Measurements from ENCODE around the gene ENG.
A peak's percentile ranks its signal among the peaks of the same experiment; 100 is the strongest.

Gene ENG

GRCh38 chr9:127809002-127809539 is 45.4 kb downstream of the ENG start:
- H3K4me3 ChIP-seq (ENCODE audit: low read depth, low read length) = no peak overlapping the region
- no peak for TF ChIP-seq CTCF (IDR thresholded peaks at IDR 0.05; ENCODE audit: low read depth, low read length)

- H3K4me3 ChIP-seq (ENCODE audit: low read depth, low read length) = no peak overlapping the region
- no peak for TF ChIP-seq CTCF (IDR thresholded peaks at IDR 0.05; ENCODE audit: low read depth, low read length)
Measured at GRCh38 chr9:127808347-127809001, 46.0 kb downstream of the ENG start.

GRCh38 chr9:127806871-127807270 is 47.6 kb downstream of the ENG start:
- TF ChIP-seq CTCF (IDR thresholded peaks at IDR 0.05; ENCODE audit: low read depth, low read length) = no peak
- no peak overlapping the region for H3K4me3 ChIP-seq (ENCODE audit: low read depth, low read length)

- H3K4me3 ChIP-seq (ENCODE audit: low read depth, low read length) = no peak overlapping the region
- TF ChIP-seq CTCF (IDR thresholded peaks at IDR 0.05; ENCODE audit: low read depth, low read length) = peak; percentile 24; the same call in 1 of the 2 replicates
Measured at GRCh38 chr9:127805620-127806019, 48.8 kb downstream of the ENG start.

GRCh38 chr9:127803507-127804352 is 50.7 kb downstream of the ENG start:
- no peak for TF ChIP-seq CTCF (IDR thresholded peaks at IDR 0.05; ENCODE audit: low read depth, low read length)
- H3K4me3 ChIP-seq (ENCODE audit: low read depth, low read length) = peak overlapping the region; percentile 92

GRCh38 chr9:127802576-127803443 is 51.6 kb downstream of the ENG start, which contains the start of gene FPGS:
Gene FPGS (plus strand): TSS chr9:127802882. CDS start chr9:127802925, 43 bp downstream.
- peak within 1 kb of the TSS; percentile 92 for H3K4me3 ChIP-seq (ENCODE audit: low read depth, low read length)
- TF ChIP-seq CTCF (IDR thresholded peaks at IDR 0.05; ENCODE audit: low read depth, low read length) = no peak

All from WI38 (cell line).